Esophagus muscularis mucosa (tissue), 4 donors: ENCODE data around the gene PLXNA4. TPM values are rescaled to one million over a fixed set of nuclear protein-coding genes. Genes with fewer than 3 reads are reported as not detected.

Experiments used
- DNase-seq: peaks from one replicate; pipeline ENCODE4 v3.0.0-alpha.2; 2017; ENCODE audit errors: extremely low spot score
- H3K27ac ChIP-seq, 4 donors: fragments of 200-600 bp; sonication (generic); replicated peaks in 1 of 4; 1 replicate in 3 of 4; 2 replicates in 1 of 4; pipeline ENCODE4 v1.5.1; 2016 to 2019; ENCODE audit warnings: mild to moderate bottlenecking in 1 of 4
- H3K27me3 ChIP-seq, 4 donors: fragments of 200-600 bp; sonication (generic); one replicate each; pipeline versions ENCODE4 v1.5.1 to v1.6.0; 2016 to 2019
- H3K36me3 ChIP-seq, 4 donors: fragments of 200-600 bp; sonication (generic); one replicate each; pipeline ENCODE4 v1.5.1; 2016 to 2019
- H3K4me1 ChIP-seq, 4 donors: fragments of 200-600 bp; sonication (generic); one replicate each; pipeline ENCODE4 v1.5.1; 2016 to 2019
- H3K4me3 ChIP-seq, 4 donors: fragments of 200-600 bp; sonication (generic); 1 replicate in 2 of 4; 2 replicates in 2 of 4; pipeline ENCODE4 v1.5.1; 2016 to 2019; ENCODE audit warnings: mild to moderate bottlenecking in 4 of 4, moderate library complexity in 1 of 4
- H3K9me3 ChIP-seq, 4 donors: fragments of 200-600 bp; sonication (generic); 1 replicate in 3 of 4; 2 replicates in 1 of 4; pipeline ENCODE4 v1.5.1; 2016 to 2019
- EP300 ChIP-seq: sonication (generic); formaldehyde crosslinking; IDR thresholded peaks from one replicate; pipeline ENCODE4 v1.6.1; 2017; ENCODE audit warnings: antibody characterized with exemption
- POLR2A ChIP-seq: fragments of 450-650 bp; IDR thresholded peaks from one replicate; pipeline ENCODE4 v1.6.1; 2017; ENCODE audit warnings: antibody characterized with exemption, moderate library complexity, mild to moderate bottlenecking, low read depth
- POLR2AphosphoS5 ChIP-seq, 2 donors: sonication (generic); formaldehyde crosslinking; IDR thresholded peaks; one replicate each; pipeline ENCODE4 v1.6.1; 2017; ENCODE audit warnings: antibody characterized with exemption in 2 of 2
- WGBS: methylation state at CpG from one replicate; pipeline ENCODE4 v1.1.5; 2018; 5-methylcytosine and 5-hydroxymethylcytosine counted together
- intact Hi-C: fragments of 100-400 bp; cut with DNase I; formaldehyde crosslinking; loops from one replicate; pipeline ENCODE4 v1.15.1; 2023
- total RNA-seq, 4 donors: library from RNA; depleted of rRNA; stranded (reverse); fragments of >200 nt; gene quantifications; one replicate each; pipeline versions ENCODE4 v1.1.0 to v1.2.1, GENCODE V29; 2016
- TF ChIP-seq, protein P1 (sequence below), 3 experiments: fragments of 200-600 bp in 2 of 3; fragments of 450-650 bp in 1 of 3; sonication (generic) in 2 of 3; IDR thresholded peaks; one replicate each; pipeline ENCODE4 v1.5.1; 2017 to 2019; ENCODE audit warnings: antibody characterized with exemption in 3 of 3, mild to moderate bottlenecking in 2 of 3, moderate library complexity in 1 of 3

The PLXNA4 gene
- total RNA-seq, 4 donors from 2014 or later, result 5.0 to 9.5 (median 6.6) TPM

- no peak overlapping the region for H3K4me3 ChIP-seq
- peaks cover 0 to 23% (median 8%) of the 10 kb centered on the region in 4 donors for H3K9me3 ChIP-seq
- peaks cover 0 to 14% (median 5%) of the 10 kb centered on the region in 4 donors for H3K36me3 ChIP-seq
- WGBS, result 66% methylated on average over 4 of the region's 4 CpGs
- H3K27me3 ChIP-seq, result no peaks in the 10 kb centered on the region
- no peak for DNase-seq
- no peak overlapping the region for H3K27ac ChIP-seq
- intact Hi-C loops, result no loop called here
- no peak for TF ChIP-seq EP300
- TF ChIP-seq POLR2A, result no peak
- TF ChIP-seq, protein P1, sequence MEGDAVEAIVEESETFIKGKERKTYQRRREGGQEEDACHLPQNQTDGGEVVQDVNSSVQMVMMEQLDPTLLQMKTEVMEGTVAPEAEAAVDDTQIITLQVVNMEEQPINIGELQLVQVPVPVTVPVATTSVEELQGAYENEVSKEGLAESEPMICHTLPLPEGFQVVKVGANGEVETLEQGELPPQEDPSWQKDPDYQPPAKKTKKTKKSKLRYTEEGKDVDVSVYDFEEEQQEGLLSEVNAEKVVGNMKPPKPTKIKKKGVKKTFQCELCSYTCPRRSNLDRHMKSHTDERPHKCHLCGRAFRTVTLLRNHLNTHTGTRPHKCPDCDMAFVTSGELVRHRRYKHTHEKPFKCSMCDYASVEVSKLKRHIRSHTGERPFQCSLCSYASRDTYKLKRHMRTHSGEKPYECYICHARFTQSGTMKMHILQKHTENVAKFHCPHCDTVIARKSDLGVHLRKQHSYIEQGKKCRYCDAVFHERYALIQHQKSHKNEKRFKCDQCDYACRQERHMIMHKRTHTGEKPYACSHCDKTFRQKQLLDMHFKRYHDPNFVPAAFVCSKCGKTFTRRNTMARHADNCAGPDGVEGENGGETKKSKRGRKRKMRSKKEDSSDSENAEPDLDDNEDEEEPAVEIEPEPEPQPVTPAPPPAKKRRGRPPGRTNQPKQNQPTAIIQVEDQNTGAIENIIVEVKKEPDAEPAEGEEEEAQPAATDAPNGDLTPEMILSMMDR (IDR thresholded peaks at IDR 0.05), result no peak
- TF ChIP-seq POLR2AphosphoS5 (IDR thresholded peaks at IDR 0.05), result no peak
- H3K4me1 ChIP-seq, result no peaks in the 10 kb centered on the region
Measured at GRCh38 chr7:132187869-132188789, 388.1 kb downstream of the PLXNA4 start.

- no peak for DNase-seq
- H3K36me3 ChIP-seq, result peaks cover 0 to 14% (median 5%) of the 10 kb centered on the region in 4 donors
- TF ChIP-seq POLR2A (no peak), POLR2AphosphoS5 (IDR thresholded peaks at IDR 0.05) (no peak), EP300 (no peak)
- TF ChIP-seq, protein P1 (IDR thresholded peaks at IDR 0.05), result no peak
- 95% methylated on average over 6 of the region's 6 CpGs for WGBS
- no peak overlapping the region for H3K4me3 ChIP-seq
- intact Hi-C loops, result no loop called here
- no peak overlapping the region for H3K27ac ChIP-seq
- H3K9me3 ChIP-seq, result peaks cover 0 to 23% (median 8%) of the 10 kb centered on the region in 4 donors
- no peaks in the 10 kb centered on the region for H3K4me1 ChIP-seq
- H3K27me3 ChIP-seq, result no peaks in the 10 kb centered on the region
Measured at GRCh38 chr7:132187391-132187790, 388.9 kb downstream of the PLXNA4 start.

DNA sequence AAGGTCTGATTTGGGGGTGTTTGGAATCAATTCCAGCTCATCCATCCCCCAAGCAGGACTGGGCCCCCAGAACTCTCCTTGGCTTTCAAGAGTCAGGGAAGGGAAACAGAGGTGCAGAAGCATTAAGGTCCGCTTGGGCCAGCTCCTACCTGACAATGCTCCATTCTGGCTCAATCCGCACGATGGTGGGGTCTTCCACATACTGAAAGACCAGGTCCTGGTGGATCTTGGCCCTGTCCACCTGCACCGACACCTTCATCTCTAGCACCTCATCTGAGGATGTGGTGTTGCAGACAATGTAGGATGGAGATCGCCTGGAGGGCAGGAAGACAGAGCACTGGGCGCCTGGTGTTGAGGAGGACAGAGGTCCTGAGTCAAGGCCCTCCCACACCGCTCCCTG, 391.1 kb downstream of the PLXNA4 start:
- TF ChIP-seq, protein P1 (IDR thresholded peaks at IDR 0.05), result no peak
- TF ChIP-seq POLR2A, result no peak
- no peak for TF ChIP-seq POLR2AphosphoS5 (IDR thresholded peaks at IDR 0.05)
- TF ChIP-seq EP300, result no peak
- 97% methylated on average over 7 of the region's 7 CpGs for WGBS

DNA sequence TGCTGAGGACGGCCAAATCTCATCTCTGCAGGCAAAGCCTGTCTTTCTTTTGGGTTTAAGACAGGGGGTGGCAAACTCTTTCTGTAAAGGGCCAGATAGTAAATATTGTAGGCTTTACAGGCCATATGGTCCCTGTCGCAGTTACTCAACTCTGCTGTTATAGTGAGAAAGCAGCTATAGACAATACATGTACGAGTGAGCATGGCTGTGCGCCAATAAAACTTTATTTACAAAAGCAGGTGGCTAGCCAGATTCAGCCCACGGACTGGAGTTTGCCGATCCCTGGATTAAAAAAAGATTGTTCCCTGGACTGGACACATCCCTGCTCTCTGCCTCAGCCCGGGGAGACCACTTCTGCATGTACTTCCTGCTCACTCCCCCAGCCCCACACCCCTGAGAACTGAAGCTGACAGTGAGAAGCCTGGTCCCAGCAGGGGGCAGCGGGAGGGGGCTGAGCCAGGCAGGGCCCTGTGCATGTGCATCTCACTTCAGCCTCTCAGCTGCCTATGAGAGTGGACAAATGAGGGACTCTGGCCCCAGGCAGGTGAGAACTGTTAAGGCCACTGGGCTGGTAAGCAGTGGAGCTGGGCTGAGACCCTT, 392.4 kb downstream of the PLXNA4 start:
- Histone ChIP-seq H3K27ac (no peak overlapping the region), H3K9me3 (peaks cover 0 to 23% (median 8%) of the 10 kb centered on the region in 4 donors), H3K4me1 (no peaks in the 10 kb centered on the region), H3K27me3 (no peaks in the 10 kb centered on the region), H3K36me3 (peaks cover 0 to 26% (median 9%) of the 10 kb centered on the region in 4 donors), H3K4me3 (no peak overlapping the region)
- TF ChIP-seq POLR2AphosphoS5 (IDR thresholded peaks at IDR 0.05), result no peak
- no peak for TF ChIP-seq POLR2A
- TF ChIP-seq, protein P1 (IDR thresholded peaks at IDR 0.05), result no peak
- no peak for TF ChIP-seq EP300
- DNase-seq, result no peak
- intact Hi-C loops, result no loop called here
- 76% methylated on average over 8 of the region's 8 CpGs for WGBS

More for the DNA sequence above, 391.1 kb downstream of the PLXNA4 start:
- Histone ChIP-seq H3K9me3 (peaks cover 0 to 23% (median 8%) of the 10 kb centered on the region in 4 donors), H3K4me3 (no peak overlapping the region), H3K4me1 (no peaks in the 10 kb centered on the region), H3K27ac (no peak overlapping the region), H3K36me3 (peaks cover 0 to 18% (median 7%) of the 10 kb centered on the region in 4 donors), H3K27me3 (no peaks in the 10 kb centered on the region)
- DNase-seq, result no peak
- intact Hi-C loops, result no loop called here
